GM12878 (cell line): ENCODE measurements around the gene LRBA.

Experiments used
- CBX3 ChIP-seq: fragments of 200-600 bp; sonication (generic); IDR thresholded peaks from 2 replicates; pipeline ENCODE4 v1.6.1; 2016; ENCODE audit warnings: low read depth, borderline replicate concordance
- CTCF ChIP-seq, 3 experiments: IDR thresholded peaks in 2 of 3; conservative IDR thresholded peaks in 1 of 3; 2 replicates each; pipeline ENCODE4 v1.5.1; 2011; ENCODE audit warnings: low read depth in 3 of 3, low read length in 3 of 3, mild to moderate bottlenecking in 3 of 3, control low read depth in 2 of 3, moderate library complexity in 2 of 3, inconsistent platforms in 1 of 3, mixed read lengths in 1 of 3; ENCODE audit not compliant: control insufficient read depth in 2 of 3, insufficient read depth in 1 of 3; ENCODE audit errors: extremely low read depth in 1 of 3
- HDAC2 ChIP-seq: fragments of 200-600 bp; sonication (generic); IDR thresholded peaks from 2 replicates; pipeline ENCODE4 v1.6.1; 2017
- POLR2A ChIP-seq: IDR thresholded peaks from 2 replicates; pipeline ENCODE4 v1.6.1; 2011; ENCODE audit warnings: low read depth, mild to moderate bottlenecking, low read length
- POLR2AphosphoS2 ChIP-seq: IDR thresholded peaks from 2 replicates; pipeline ENCODE4 v1.6.1; 2011; ENCODE audit warnings: low read depth, mild to moderate bottlenecking, low read length, improper control_type of control experiment, moderate library complexity
- RFX5 ChIP-seq: IDR thresholded peaks from 2 replicates; pipeline ENCODE4 v1.6.1; 2011; ENCODE audit warnings: low read depth, low read length, improper control_type of control experiment
- SPI1 ChIP-seq: IDR thresholded peaks from 2 replicates; pipeline ENCODE4 v1.6.1; 2011; ENCODE audit warnings: low read depth, mild to moderate bottlenecking, low read length, moderate library complexity, borderline replicate concordance; ENCODE audit not compliant: insufficient read depth
- TBL1XR1 ChIP-seq: IDR thresholded peaks from 2 replicates; pipeline ENCODE4 v1.6.1; 2012; ENCODE audit warnings: low read depth, low read length, improper control_type of control experiment
- ZNF274 ChIP-seq: IDR thresholded peaks from one replicate; pipeline ENCODE4 v1.8.0; 2011; ENCODE audit not compliant: insufficient read length, insufficient read depth

GRCh38 chr4:150773032-150773431 is 242.1 kb downstream of the LRBA start:
- TF ChIP-seq HDAC2 (no peak), CBX3 (no peak), POLR2AphosphoS2 (no peak), CTCF (IDR thresholded peaks at IDR 0.05 in 2 of 3, conservative IDR thresholded peaks at IDR 0.05 in 1 of 3; ENCODE audit: control insufficient read depth in 2 of 3, extremely low read depth in 1 of 3, insufficient read depth in 1 of 3, low read depth in 3 of 3, low read length in 3 of 3) (no peak), POLR2A (no peak), RFX5 (no peak), TBL1XR1 (no peak), SPI1 (no peak), ZNF274 (no peak)
